GM11168 (cell line): ENCODE measurements around the gene POU2F1.
"Not testable (repeated sequence)": the region's sequence is repeated elsewhere in the genome, so short reads cannot be mapped to it uniquely, and the experiment has no call there.

Experiments used
- in situ Hi-C: fragments of 300-500 bp; cut with MboI; formaldehyde crosslinking; loops from one replicate; pipeline ENCODE4 v1.12.0; 2022; ENCODE audit warnings: low sequenced_read_pairs; ENCODE audit not compliant: unreplicated experiment

The POU2F1 gene

GRCh38 chr1:167304165-167304564, 83.5 kb downstream of the POU2F1 start:
- in situ Hi-C loops: no loop called here

GRCh38 chr1:167305059-167305705, 84.5 kb downstream of the POU2F1 start:
- in situ Hi-C loops: no loop called here

- in situ Hi-C loops: no loop called here
These were observed 85.1 kb downstream of the POU2F1 start for GRCh38 chr1:167305706-167306277.

- in situ Hi-C loops: no loop called here
These were observed 90.0 kb downstream of the POU2F1 start for GRCh38 chr1:167310732-167311131.

GRCh38 chr1:167312871-167313270, 92.2 kb downstream of the POU2F1 start:
- in situ Hi-C loops: no loop called here

GRCh38 chr1:167314671-167315070, 94.0 kb downstream of the POU2F1 start:
- in situ Hi-C loops: no loop called here

GRCh38 chr1:167317463-167317862, 96.8 kb downstream of the POU2F1 start:
- in situ Hi-C loops: no loop called here

- in situ Hi-C loops: not testable (repeated sequence)
These were observed 98.5 kb downstream of the POU2F1 start for GRCh38 chr1:167319206-167319605.

- in situ Hi-C loops: no loop called here
These were observed 101.8 kb downstream of the POU2F1 start for GRCh38 chr1:167322483-167322882.

- in situ Hi-C loops: no loop called here
These were observed 104.5 kb downstream of the POU2F1 start for GRCh38 chr1:167325151-167325550.

GRCh38 chr1:167328306-167328815, 107.7 kb downstream of the POU2F1 start:
- in situ Hi-C loops: no loop called here

- in situ Hi-C loops: no loop called here
These were observed 108.3 kb downstream of the POU2F1 start for GRCh38 chr1:167328816-167329483.

GRCh38 chr1:167330601-167331293, 110.1 kb downstream of the POU2F1 start:
- in situ Hi-C loops: no loop called here

GRCh38 chr1:167331650-167332049, 111.0 kb downstream of the POU2F1 start:
- in situ Hi-C loops: no loop called here

- in situ Hi-C loops: no loop called here
These were observed 111.8 kb downstream of the POU2F1 start for GRCh38 chr1:167332503-167332902.

GRCh38 chr1:167333124-167333523, 112.4 kb downstream of the POU2F1 start:
- in situ Hi-C loops: no loop called here

- in situ Hi-C loops: no loop called here
These were observed 113.0 kb downstream of the POU2F1 start for GRCh38 chr1:167333703-167334102.

GRCh38 chr1:167339405-167339804, 118.7 kb downstream of the POU2F1 start:
- in situ Hi-C loops: loop anchor here (5.0 kb wide), 1 partner anchor 72 kb away; no protein-coding TSS in a partner anchor

- in situ Hi-C loops: no loop called here
These were observed 122.2 kb downstream of the POU2F1 start for GRCh38 chr1:167342846-167343245.

GRCh38 chr1:167344112-167344511, 123.4 kb downstream of the POU2F1 start:
- in situ Hi-C loops: no loop called here
